Measurements from ENCODE around the gene AKAP8L.

DNA sequence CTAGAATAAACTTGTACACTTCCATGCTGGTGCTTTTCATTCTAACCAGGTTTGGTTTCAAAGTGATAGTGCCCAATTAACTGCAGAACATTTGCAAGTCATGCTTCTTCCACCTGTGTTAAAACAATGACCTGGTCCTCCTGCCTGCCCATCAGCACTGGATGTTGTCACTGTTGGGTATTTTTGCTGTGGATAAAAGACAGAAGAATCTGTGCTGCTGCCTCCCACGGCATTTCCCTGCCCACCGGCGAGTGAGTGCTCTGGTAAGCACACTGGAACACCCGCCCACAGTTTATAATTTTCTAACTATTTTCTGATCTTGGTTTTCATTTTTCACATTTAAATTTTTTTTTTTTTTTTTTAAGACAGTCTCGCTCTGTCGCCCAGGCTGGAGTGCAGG, 36.9 kb downstream of the AKAP8L start:
- TF ChIP-seq EZH2 (IDR thresholded peaks at IDR 0.05; ENCODE audit: insufficient read depth, poor library complexity, severe bottlenecking) (no peak), EZH2phosphoT487 (IDR thresholded peaks at IDR 0.05; ENCODE audit: insufficient read depth, low read depth) (no peak)
